Activated naive CD4-positive, alpha-beta T cell treated with anti-CD3 and anti-CD28 coated beads, Interleukin-2, amount 50 U/mL, for 72 hours (primary cell): Measurements from ENCODE around the gene ZDHHC14. TPM values are rescaled to one million over a fixed set of nuclear protein-coding genes. Genes with fewer than 3 reads are reported as not detected.
A peak's percentile ranks its signal among the peaks of the same experiment; 100 is the strongest.

Experiments
- ATAC-seq, 2 donors: fragments of 150-1000 bp; cut with Tn5 transposase; 2 replicates each; pipeline ENCODE4 v1.10.0; 2021; ENCODE audit warnings: mild to moderate bottlenecking in 2 of 2, moderate library complexity in 2 of 2
- DNase-seq, 2 donors: peaks; one replicate each; pipeline ENCODE4 v3.0.0; 2021 to 2022; ENCODE audit warnings: low spot score in 2 of 2
- H3K27ac Mint-ChIP-seq, 2 donors: one replicate each; pipeline ENCODE4 v1.8.0; 2022; ENCODE audit warnings: mild to moderate bottlenecking in 2 of 2, mixed read lengths in 2 of 2
- H3K36me3 Mint-ChIP-seq, 2 donors: one replicate each; pipeline ENCODE4 v1.8.0; 2022; ENCODE audit warnings: mixed read lengths in 2 of 2
- H3K9me3 Mint-ChIP-seq, 2 donors: one replicate each; pipeline ENCODE4 v1.8.0; 2022; ENCODE audit warnings: mixed read lengths in 2 of 2
- total RNA-seq, 2 donors: library from RNA; stranded (reverse); gene quantifications; one replicate each; pipeline ENCODE4 v1.2.3, GENCODE V29; 2022

ZDHHC14 gene
- total RNA-seq, 2 donors from 2014 or later = 0.91 to 3.7 TPM

GRCh38 chr6:157483770-157484169, 102.8 kb downstream of the ZDHHC14 start:
- DNase-seq (no peak), ATAC-seq (no peak)
- Mint-ChIP-seq H3K27ac (no peak overlapping the region), H3K9me3 (no peaks in the 10 kb centered on the region), H3K36me3 (no peaks in the 10 kb centered on the region)

- Mint-ChIP-seq H3K9me3 (no peaks in the 10 kb centered on the region), H3K36me3 (no peaks in the 10 kb centered on the region), H3K27ac (no peak overlapping the region)
- ATAC-seq (no peak), DNase-seq (no peak)
Measured at GRCh38 chr6:157484181-157484580, 103.2 kb downstream of the ZDHHC14 start.

- Mint-ChIP-seq H3K9me3 (no peaks in the 10 kb centered on the region), H3K27ac (peak overlapping the region; percentile 13 to 84), H3K36me3 (no peaks in the 10 kb centered on the region)
- no peak for DNase-seq
- ATAC-seq = peak; percentile 63 to 66
Measured at GRCh38 chr6:157486572-157486971, 105.6 kb downstream of the ZDHHC14 start.

GRCh38 chr6:157487110-157487773, 106.3 kb downstream of the ZDHHC14 start:
- no peaks in the 10 kb centered on the region for H3K36me3 Mint-ChIP-seq
- DNase-seq (no peak), ATAC-seq (peak in 1 of 2 donors; percentile 18)
- no peaks in the 10 kb centered on the region for H3K9me3 Mint-ChIP-seq
- H3K27ac Mint-ChIP-seq = peak overlapping the region in 1 of 2 donors; percentile 13

- Mint-ChIP-seq H3K27ac (no peak overlapping the region), H3K9me3 (no peaks in the 10 kb centered on the region)
- DNase-seq = no peak
Measured at GRCh38 chr6:157488058-157488457, 107.1 kb downstream of the ZDHHC14 start.

GRCh38 chr6:157488716-157489118, 107.7 kb downstream of the ZDHHC14 start:
- DNase-seq = no peak
- Mint-ChIP-seq H3K36me3 (no peaks in the 10 kb centered on the region), H3K9me3 (no peaks in the 10 kb centered on the region), H3K27ac (no peak overlapping the region)
- no peak for ATAC-seq

More at GRCh38 chr6:157488058-157488457, 107.1 kb downstream of the ZDHHC14 start:
- no peak for ATAC-seq
- H3K36me3 Mint-ChIP-seq = no peaks in the 10 kb centered on the region

- ATAC-seq (no peak), DNase-seq (no peak)
- Mint-ChIP-seq H3K36me3 (peaks cover 0 to 6% of the 10 kb centered on the region in 2 donors), H3K27ac (no peak overlapping the region), H3K9me3 (peaks cover 0 to 4% of the 10 kb centered on the region in 2 donors)
Measured at GRCh38 chr6:157490611-157491269, 109.8 kb downstream of the ZDHHC14 start.

GRCh38 chr6:157491571-157492232, 110.7 kb downstream of the ZDHHC14 start:
- Mint-ChIP-seq H3K36me3 (peaks cover 0 to 13% of the 10 kb centered on the region in 2 donors), H3K27ac (no peak overlapping the region), H3K9me3 (peaks cover 4 to 10% of the 10 kb centered on the region in 2 donors)
- DNase-seq (no peak), ATAC-seq (no peak)

GRCh38 chr6:157492249-157492648, 111.3 kb downstream of the ZDHHC14 start:
- Mint-ChIP-seq H3K9me3 (peaks cover 7 to 13% of the 10 kb centered on the region in 2 donors), H3K36me3 (peaks cover 0 to 18% of the 10 kb centered on the region in 2 donors), H3K27ac (peak overlapping the region in 1 of 2 donors; percentile 32)
- DNase-seq = no peak
- no peak for ATAC-seq

- ATAC-seq (no peak), DNase-seq (no peak)
- no peak overlapping the region for H3K27ac Mint-ChIP-seq
- peaks cover 7 to 13% of the 10 kb centered on the region in 2 donors for H3K9me3 Mint-ChIP-seq
- peaks cover 0 to 20% of the 10 kb centered on the region in 2 donors for H3K36me3 Mint-ChIP-seq
Measured at GRCh38 chr6:157492741-157493140, 111.8 kb downstream of the ZDHHC14 start.

- no peak for ATAC-seq
- peaks cover 0 to 20% of the 10 kb centered on the region in 2 donors for H3K36me3 Mint-ChIP-seq
- DNase-seq = no peak
- no peak overlapping the region for H3K27ac Mint-ChIP-seq
- peaks cover 7 to 17% of the 10 kb centered on the region in 2 donors for H3K9me3 Mint-ChIP-seq
Measured at GRCh38 chr6:157493173-157493572, 112.2 kb downstream of the ZDHHC14 start.

- H3K36me3 Mint-ChIP-seq = peaks cover 0 to 20% of the 10 kb centered on the region in 2 donors
- H3K9me3 Mint-ChIP-seq = peaks cover 7 to 18% of the 10 kb centered on the region in 2 donors
- no peak for ATAC-seq
- no peak overlapping the region for H3K27ac Mint-ChIP-seq
- DNase-seq = no peak
Measured at GRCh38 chr6:157493576-157493975, 112.6 kb downstream of the ZDHHC14 start.

GRCh38 chr6:157494132-157494710, 113.2 kb downstream of the ZDHHC14 start:
- no peak for ATAC-seq

GRCh38 chr6:157496534-157497095, 115.6 kb downstream of the ZDHHC14 start:
- no peak for DNase-seq
- H3K27ac Mint-ChIP-seq = no peak overlapping the region
- H3K9me3 Mint-ChIP-seq = peaks cover 10 to 31% of the 10 kb centered on the region in 2 donors
- H3K36me3 Mint-ChIP-seq = peaks cover 0 to 29% of the 10 kb centered on the region in 2 donors
- no peak for ATAC-seq

More at GRCh38 chr6:157494132-157494710, 113.2 kb downstream of the ZDHHC14 start:
- Mint-ChIP-seq H3K27ac (no peak overlapping the region), H3K36me3 (peaks cover 0 to 20% of the 10 kb centered on the region in 2 donors), H3K9me3 (peaks cover 7 to 18% of the 10 kb centered on the region in 2 donors)
- no peak for DNase-seq

- no peak for DNase-seq
- H3K9me3 Mint-ChIP-seq = peaks cover 10 to 31% of the 10 kb centered on the region in 2 donors
- peak; percentile 36 to 91 for ATAC-seq
- H3K27ac Mint-ChIP-seq = peak overlapping the region in 1 of 2 donors; percentile 61
- H3K36me3 Mint-ChIP-seq = peaks cover 0 to 29% of the 10 kb centered on the region in 2 donors
Measured at GRCh38 chr6:157497579-157497978, 116.6 kb downstream of the ZDHHC14 start.

GRCh38 chr6:157498817-157499216, 117.8 kb downstream of the ZDHHC14 start:
- Mint-ChIP-seq H3K36me3 (peaks cover 0 to 35% of the 10 kb centered on the region in 2 donors), H3K9me3 (peaks cover 10 to 31% of the 10 kb centered on the region in 2 donors), H3K27ac (no peak overlapping the region)
- ATAC-seq = peak in 1 of 2 donors; percentile 42
- DNase-seq = no peak
